ENCODE data around the gene TUBG1. TPM values are rescaled to one million over a fixed set of nuclear protein-coding genes. Genes with fewer than 3 reads are reported as not detected.

The TUBG1 gene
- total and polyA plus RNA-seq, 9 of the 15 experiments (the other 6 are each of a cell fraction or from before 2014, with no cell fraction given), result 33.1 to 147 (median 66.0) TPM

- TF ChIP-seq ZFPM2 (CRISPR knock-in tag; IDR thresholded peaks at IDR 0.05) (no peak), LCOR (CRISPR knock-in tag; IDR thresholded peaks at IDR 0.05) (no peak), CBX5 (IDR thresholded peaks at IDR 0.05; ENCODE audit: borderline replicate concordance, low read depth) (no peak), GTF2E2 (tag; IDR thresholded peaks at IDR 0.05) (no peak), NCOA2 (IDR thresholded peaks at IDR 0.05; ENCODE audit: partially characterized antibody in 2 of 2) (no peak), ZNF830 (CRISPR knock-in tag; IDR thresholded peaks at IDR 0.05) (peak; percentile 84; the same call in 1 of the 2 replicates), PATZ1 (CRISPR knock-in tag; IDR thresholded peaks at IDR 0.05; ENCODE audit: borderline replicate concordance) (no peak), MNT (conservative IDR thresholded peaks at IDR 0.05) (no peak), ZNF134 (CRISPR knock-in tag; conservative IDR thresholded peaks at IDR 0.05) (no peak), ZC3H4 (CRISPR knock-in tag; IDR thresholded peaks at IDR 0.05; ENCODE audit: borderline replicate concordance) (no peak), HBP1 (CRISPR knock-in tag; IDR thresholded peaks at IDR 0.05) (peak; percentile 68; the same call in 1 of the 2 replicates), ZNF277 (CRISPR knock-in tag; IDR thresholded peaks at IDR 0.05; ENCODE audit: borderline replicate concordance) (no peak), SIN3B (IDR thresholded peaks at IDR 0.05; ENCODE audit: low read depth) (no peak), NCOA1 (IDR thresholded peaks at IDR 0.05; ENCODE audit: low read depth) (peak; percentile 18; the same call in 1 of the 2 replicates), ZBTB9 (CRISPR knock-in tag; IDR thresholded peaks at IDR 0.05) (peak; percentile 87), SP2 (IDR thresholded peaks at IDR 0.05; ENCODE audit: extremely low read depth, low read depth, low read length, poor library complexity, severe bottlenecking) (no peak), BMI1 (IDR thresholded peaks at IDR 0.05; ENCODE audit: low read length) (no peak), VEZF1 (CRISPR knock-in tag; IDR thresholded peaks at IDR 0.05) (no peak), DDX20 (tag; IDR thresholded peaks at IDR 0.05; ENCODE audit: low read depth) (no peak)
Observed at GRCh38 chr17:42566215-42566882, 43.1 kb upstream of the TUBG1 start (continued).
